Mammary epithelial cell (primary cell): Measurements from ENCODE around the gene SIRT1.

ENCODE experiments used
- EZH2 ChIP-seq: IDR thresholded peaks from 2 replicates; pipeline ENCODE4 v1.6.1; 2012; ENCODE audit warnings: low read length, inconsistent platforms, borderline replicate concordance
- TF ChIP-seq, protein P1 (sequence below), 2 donors: IDR thresholded peaks in 1 of 2; conservative IDR thresholded peaks in 1 of 2; 2 replicates each; pipeline ENCODE4 v1.5.1; 2011 to 2012; ENCODE audit warnings: inconsistent platforms in 2 of 2, low read length in 2 of 2, mild to moderate bottlenecking in 2 of 2, control low read depth in 1 of 2, low read depth in 1 of 2; ENCODE audit not compliant: insufficient read depth in 1 of 2; ENCODE audit errors: extremely low read depth in 1 of 2

DNA sequence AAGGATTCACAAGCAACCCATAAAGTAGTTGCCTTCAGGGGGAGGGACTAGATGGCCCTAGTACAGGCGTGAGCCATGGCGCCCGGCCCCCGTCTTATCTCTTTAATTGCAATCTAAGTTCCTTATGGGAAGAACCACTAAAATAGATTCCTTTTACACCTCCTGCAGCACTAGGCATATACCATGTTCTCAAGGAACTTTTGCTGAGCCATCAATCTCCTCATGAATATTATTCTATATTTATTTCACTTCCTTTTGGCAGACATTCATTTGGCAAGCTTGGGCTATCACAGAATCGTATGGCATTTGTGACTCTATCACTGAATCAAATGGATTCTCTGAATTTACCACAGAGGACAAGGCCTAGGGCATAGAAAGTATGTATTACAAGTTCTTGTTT lies 31.7 kb upstream of the SIRT1 start:
- no peak for TF ChIP-seq EZH2
- TF ChIP-seq, protein P1, sequence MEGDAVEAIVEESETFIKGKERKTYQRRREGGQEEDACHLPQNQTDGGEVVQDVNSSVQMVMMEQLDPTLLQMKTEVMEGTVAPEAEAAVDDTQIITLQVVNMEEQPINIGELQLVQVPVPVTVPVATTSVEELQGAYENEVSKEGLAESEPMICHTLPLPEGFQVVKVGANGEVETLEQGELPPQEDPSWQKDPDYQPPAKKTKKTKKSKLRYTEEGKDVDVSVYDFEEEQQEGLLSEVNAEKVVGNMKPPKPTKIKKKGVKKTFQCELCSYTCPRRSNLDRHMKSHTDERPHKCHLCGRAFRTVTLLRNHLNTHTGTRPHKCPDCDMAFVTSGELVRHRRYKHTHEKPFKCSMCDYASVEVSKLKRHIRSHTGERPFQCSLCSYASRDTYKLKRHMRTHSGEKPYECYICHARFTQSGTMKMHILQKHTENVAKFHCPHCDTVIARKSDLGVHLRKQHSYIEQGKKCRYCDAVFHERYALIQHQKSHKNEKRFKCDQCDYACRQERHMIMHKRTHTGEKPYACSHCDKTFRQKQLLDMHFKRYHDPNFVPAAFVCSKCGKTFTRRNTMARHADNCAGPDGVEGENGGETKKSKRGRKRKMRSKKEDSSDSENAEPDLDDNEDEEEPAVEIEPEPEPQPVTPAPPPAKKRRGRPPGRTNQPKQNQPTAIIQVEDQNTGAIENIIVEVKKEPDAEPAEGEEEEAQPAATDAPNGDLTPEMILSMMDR (conservative IDR thresholded peaks at IDR 0.05 in 1 of 2, IDR thresholded peaks at IDR 0.05 in 1 of 2; ENCODE audit: extremely low read depth in 1 of 2, insufficient read depth in 1 of 2, low read depth in 1 of 2, low read length in 2 of 2): no peak
